ENCODE measurements around the gene ZSWIM9.

DNA sequence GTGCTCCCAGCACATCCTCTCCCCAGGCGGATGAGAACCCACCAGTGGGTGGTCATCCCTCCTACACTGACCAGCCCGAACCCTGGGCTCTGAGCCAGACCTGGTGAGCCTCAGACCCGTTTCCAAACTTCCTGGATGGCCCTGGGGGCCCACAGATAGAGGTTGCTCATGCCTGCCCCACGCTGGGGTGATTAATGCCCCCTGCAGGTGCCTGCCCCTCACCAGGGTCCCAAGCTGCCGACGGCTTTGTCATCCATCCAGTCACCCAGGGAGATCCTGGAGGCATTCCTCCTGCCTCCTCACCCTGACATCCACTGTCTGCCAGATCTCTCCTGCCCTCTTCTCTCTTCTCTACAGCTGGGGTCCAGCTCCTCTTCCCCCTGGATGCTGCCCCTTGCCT, 31.4 kb upstream of the ZSWIM9 start:
- no peak for TF ChIP-seq POLR2A (IDR thresholded peaks at IDR 0.05)
- no peak for TF ChIP-seq POLR2AphosphoS5 (IDR thresholded peaks at IDR 0.05)
- TF ChIP-seq, protein P1, sequence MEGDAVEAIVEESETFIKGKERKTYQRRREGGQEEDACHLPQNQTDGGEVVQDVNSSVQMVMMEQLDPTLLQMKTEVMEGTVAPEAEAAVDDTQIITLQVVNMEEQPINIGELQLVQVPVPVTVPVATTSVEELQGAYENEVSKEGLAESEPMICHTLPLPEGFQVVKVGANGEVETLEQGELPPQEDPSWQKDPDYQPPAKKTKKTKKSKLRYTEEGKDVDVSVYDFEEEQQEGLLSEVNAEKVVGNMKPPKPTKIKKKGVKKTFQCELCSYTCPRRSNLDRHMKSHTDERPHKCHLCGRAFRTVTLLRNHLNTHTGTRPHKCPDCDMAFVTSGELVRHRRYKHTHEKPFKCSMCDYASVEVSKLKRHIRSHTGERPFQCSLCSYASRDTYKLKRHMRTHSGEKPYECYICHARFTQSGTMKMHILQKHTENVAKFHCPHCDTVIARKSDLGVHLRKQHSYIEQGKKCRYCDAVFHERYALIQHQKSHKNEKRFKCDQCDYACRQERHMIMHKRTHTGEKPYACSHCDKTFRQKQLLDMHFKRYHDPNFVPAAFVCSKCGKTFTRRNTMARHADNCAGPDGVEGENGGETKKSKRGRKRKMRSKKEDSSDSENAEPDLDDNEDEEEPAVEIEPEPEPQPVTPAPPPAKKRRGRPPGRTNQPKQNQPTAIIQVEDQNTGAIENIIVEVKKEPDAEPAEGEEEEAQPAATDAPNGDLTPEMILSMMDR (IDR thresholded peaks at IDR 0.05), result no peak

Measured in breast epithelium (tissue), 3 donors.